Measurements from ENCODE around the gene ZP2. TPM values are rescaled to one million over a fixed set of nuclear protein-coding genes. Genes with fewer than 3 reads are reported as not detected.

Gene ZP2
- total RNA-seq, 1 donor from 2014 or later, result not detected

DNA sequence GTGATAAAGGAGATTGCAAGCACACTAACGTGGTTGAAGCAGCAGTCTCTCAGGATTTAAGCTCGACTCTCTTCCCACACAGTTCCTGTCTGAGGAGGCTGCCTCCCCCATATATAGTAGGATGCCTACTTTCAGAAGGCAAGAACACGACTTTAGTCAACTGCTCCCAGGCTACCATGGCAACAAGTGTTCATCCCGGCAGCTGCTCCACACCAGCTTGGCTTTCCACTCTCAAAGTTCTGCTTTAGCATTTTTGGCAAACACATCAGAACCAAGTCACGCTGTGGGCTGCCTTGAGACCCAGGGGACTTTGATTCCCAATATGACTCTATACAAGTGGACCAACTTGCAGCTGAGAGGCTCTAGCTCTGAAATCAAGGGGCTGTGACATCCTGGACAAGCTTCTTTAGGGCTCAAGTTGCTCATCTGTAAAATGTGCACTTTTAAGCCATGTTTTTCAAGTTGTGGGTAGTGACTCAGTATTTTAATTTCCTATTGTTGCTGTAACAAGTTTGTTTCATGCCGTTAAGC lies 16.5 kb downstream of the ZP2 start:
- no peak overlapping the region for H3K4me3 Mint-ChIP-seq (ENCODE audit: unreplicated experiment)

DNA sequence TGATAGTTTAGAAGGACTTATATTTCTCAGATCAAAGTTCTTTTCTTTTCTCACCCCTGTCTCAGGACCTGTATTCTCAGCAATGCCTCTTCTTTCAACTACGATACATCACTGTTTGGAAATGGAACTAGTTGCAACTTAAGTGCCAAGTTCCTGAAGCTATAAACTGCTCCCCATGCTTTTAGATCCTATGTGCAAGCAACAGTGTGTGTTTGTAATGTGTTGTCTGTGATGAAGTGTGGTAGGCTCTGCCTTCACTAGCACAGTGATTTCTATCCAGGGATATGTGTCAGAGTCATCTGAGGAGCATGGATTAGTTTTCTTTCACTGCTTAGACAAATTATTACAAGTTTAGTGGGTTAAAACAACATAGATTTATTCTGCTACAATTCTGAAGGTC lies 18.4 kb downstream of the ZP2 start:
- Mint-ChIP-seq H3K4me1 (ENCODE audit: unreplicated experiment) (peaks cover 7% of the 10 kb centered on the region), H3K4me3 (ENCODE audit: unreplicated experiment) (no peak overlapping the region), H3K27me3 (ENCODE audit: unreplicated experiment) (peaks cover 37% of the 10 kb centered on the region), H3K36me3 (ENCODE audit: unreplicated experiment) (no peaks in the 10 kb centered on the region), H3K9me3 (ENCODE audit: unreplicated experiment) (no peaks in the 10 kb centered on the region), H3K27ac (ENCODE audit: unreplicated experiment) (no peak overlapping the region)
- no peak for DNase-seq (ENCODE audit: extremely low spot score, unreplicated experiment)
- TF ChIP-seq, protein P1, sequence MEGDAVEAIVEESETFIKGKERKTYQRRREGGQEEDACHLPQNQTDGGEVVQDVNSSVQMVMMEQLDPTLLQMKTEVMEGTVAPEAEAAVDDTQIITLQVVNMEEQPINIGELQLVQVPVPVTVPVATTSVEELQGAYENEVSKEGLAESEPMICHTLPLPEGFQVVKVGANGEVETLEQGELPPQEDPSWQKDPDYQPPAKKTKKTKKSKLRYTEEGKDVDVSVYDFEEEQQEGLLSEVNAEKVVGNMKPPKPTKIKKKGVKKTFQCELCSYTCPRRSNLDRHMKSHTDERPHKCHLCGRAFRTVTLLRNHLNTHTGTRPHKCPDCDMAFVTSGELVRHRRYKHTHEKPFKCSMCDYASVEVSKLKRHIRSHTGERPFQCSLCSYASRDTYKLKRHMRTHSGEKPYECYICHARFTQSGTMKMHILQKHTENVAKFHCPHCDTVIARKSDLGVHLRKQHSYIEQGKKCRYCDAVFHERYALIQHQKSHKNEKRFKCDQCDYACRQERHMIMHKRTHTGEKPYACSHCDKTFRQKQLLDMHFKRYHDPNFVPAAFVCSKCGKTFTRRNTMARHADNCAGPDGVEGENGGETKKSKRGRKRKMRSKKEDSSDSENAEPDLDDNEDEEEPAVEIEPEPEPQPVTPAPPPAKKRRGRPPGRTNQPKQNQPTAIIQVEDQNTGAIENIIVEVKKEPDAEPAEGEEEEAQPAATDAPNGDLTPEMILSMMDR (IDR thresholded peaks at IDR 0.05), result no peak

More for the DNA sequence above, 16.5 kb downstream of the ZP2 start:
- no peak for DNase-seq (ENCODE audit: extremely low spot score, unreplicated experiment)
- Mint-ChIP-seq H3K27ac (ENCODE audit: unreplicated experiment) (no peak overlapping the region), H3K27me3 (ENCODE audit: unreplicated experiment) (peaks cover 43% of the 10 kb centered on the region), H3K36me3 (ENCODE audit: unreplicated experiment) (no peaks in the 10 kb centered on the region), H3K9me3 (ENCODE audit: unreplicated experiment) (no peaks in the 10 kb centered on the region), H3K4me1 (ENCODE audit: unreplicated experiment) (no peaks in the 10 kb centered on the region)
- TF ChIP-seq, protein P1 (IDR thresholded peaks at IDR 0.05), result no peak

DNA sequence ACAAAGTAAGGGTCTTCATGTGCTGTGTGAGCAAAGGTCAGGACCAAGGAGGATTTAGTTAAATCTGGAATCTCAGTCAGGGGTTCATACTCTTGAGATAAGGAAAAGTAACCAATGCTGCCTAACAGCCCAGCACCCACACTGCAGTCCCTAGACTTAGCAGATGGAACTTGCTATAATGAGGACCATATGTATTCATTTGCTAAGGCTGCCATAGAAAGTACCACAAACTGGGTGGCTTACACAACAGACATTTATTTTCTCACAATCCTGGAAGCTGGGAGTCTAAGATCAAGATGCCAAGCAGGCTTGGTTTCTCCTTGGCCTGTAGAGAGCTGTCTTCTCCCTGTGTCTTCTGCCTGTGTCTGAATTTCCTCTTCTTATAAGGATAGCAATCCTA lies 20.8 kb downstream of the ZP2 start:
- no peak overlapping the region for H3K27ac Mint-ChIP-seq (ENCODE audit: unreplicated experiment)
- DNase-seq (ENCODE audit: extremely low spot score, unreplicated experiment), result no peak
- no peak overlapping the region for H3K4me3 Mint-ChIP-seq (ENCODE audit: unreplicated experiment)
- H3K27me3 Mint-ChIP-seq (ENCODE audit: unreplicated experiment), result peaks cover 28% of the 10 kb centered on the region
- H3K4me1 Mint-ChIP-seq (ENCODE audit: unreplicated experiment), result peaks cover 7% of the 10 kb centered on the region
- no peaks in the 10 kb centered on the region for H3K9me3 Mint-ChIP-seq (ENCODE audit: unreplicated experiment)
- no peaks in the 10 kb centered on the region for H3K36me3 Mint-ChIP-seq (ENCODE audit: unreplicated experiment)
- TF ChIP-seq, protein P1 (IDR thresholded peaks at IDR 0.05), result no peak

DNA sequence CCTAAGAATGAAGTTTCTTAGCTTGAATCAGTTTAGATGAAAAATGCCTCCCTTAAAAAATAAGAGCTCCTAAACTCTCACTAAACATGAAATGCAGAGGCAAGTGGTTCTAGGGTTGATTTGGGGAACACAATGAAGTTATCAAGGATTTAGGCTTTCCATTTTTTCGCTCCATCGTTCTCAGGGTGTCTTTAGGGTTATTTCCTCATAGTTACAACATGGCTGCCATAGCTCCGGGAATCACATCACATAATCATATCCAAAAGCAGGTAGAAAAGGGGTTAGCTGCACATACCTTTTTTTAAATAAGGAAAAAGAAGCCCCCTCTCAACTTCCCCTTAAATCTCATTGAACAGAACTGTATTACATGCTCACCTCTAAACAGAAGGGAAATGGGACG lies 21.4 kb downstream of the ZP2 start:
- Mint-ChIP-seq H3K4me1 (ENCODE audit: unreplicated experiment) (peaks cover 7% of the 10 kb centered on the region), H3K9me3 (ENCODE audit: unreplicated experiment) (no peaks in the 10 kb centered on the region), H3K4me3 (ENCODE audit: unreplicated experiment) (no peak overlapping the region), H3K27me3 (ENCODE audit: unreplicated experiment) (peaks cover 25% of the 10 kb centered on the region), H3K36me3 (ENCODE audit: unreplicated experiment) (no peaks in the 10 kb centered on the region), H3K27ac (ENCODE audit: unreplicated experiment) (no peak overlapping the region)
- DNase-seq (ENCODE audit: extremely low spot score, unreplicated experiment), result no peak
- TF ChIP-seq, protein P1 (IDR thresholded peaks at IDR 0.05), result no peak

DNA sequence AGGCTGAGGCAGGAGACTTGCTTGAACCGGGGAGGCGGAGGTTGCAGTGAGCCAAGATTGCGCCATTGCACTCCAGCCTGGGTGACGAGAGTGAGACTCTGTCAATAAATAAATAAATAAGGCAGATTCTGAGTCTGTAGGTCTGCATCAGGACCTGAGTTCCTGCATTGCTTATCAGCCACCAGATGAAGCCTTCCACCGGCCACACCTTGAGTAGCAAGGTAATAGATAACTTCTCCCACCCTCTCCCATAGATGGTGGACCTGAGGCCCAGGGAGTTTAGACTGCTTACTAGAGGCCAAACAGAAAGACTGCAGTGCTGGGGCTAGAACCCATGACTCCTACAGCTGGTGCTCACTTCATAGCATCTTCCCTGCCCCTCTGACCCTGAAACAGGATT lies 22.1 kb downstream of the ZP2 start:
- H3K4me3 Mint-ChIP-seq (ENCODE audit: unreplicated experiment), result no peak overlapping the region
- H3K9me3 Mint-ChIP-seq (ENCODE audit: unreplicated experiment), result no peaks in the 10 kb centered on the region
- TF ChIP-seq, protein P1 (IDR thresholded peaks at IDR 0.05), result no peak
- peaks cover 19% of the 10 kb centered on the region for H3K27me3 Mint-ChIP-seq (ENCODE audit: unreplicated experiment)
- H3K4me1 Mint-ChIP-seq (ENCODE audit: unreplicated experiment), result peaks cover 7% of the 10 kb centered on the region
- no peaks in the 10 kb centered on the region for H3K36me3 Mint-ChIP-seq (ENCODE audit: unreplicated experiment)
- DNase-seq (ENCODE audit: extremely low spot score, unreplicated experiment), result no peak
- H3K27ac Mint-ChIP-seq (ENCODE audit: unreplicated experiment), result no peak overlapping the region

Measured in osteocyte (in vitro differentiated cells).